ENCODE measurements around the gene LIN54.
"Not testable (repeated sequence)": the region's sequence is repeated elsewhere in the genome, so short reads cannot be mapped to it uniquely, and the experiment has no call there.

Gene LIN54

GRCh38 chr4:83010522-83011318, at the start of gene LIN54:
TSS of gene LIN54 (minus strand) at chr4:83010823. CDS start at chr4:82984844, 25,979 bp downstream.
- DNase-seq = peak; percentile 76

- peak; percentile 12 for DNase-seq
Measured at GRCh38 chr4:83054928-83055327, 44.3 kb upstream of the LIN54 start.

- DNase-seq = not testable (repeated sequence)
Measured at GRCh38 chr4:83048781-83049180, 38.2 kb upstream of the LIN54 start.

GRCh38 chr4:83046693-83047473, 36.3 kb upstream of the LIN54 start:
- DNase-seq = no peak

GRCh38 chr4:83043801-83044407, 33.3 kb upstream of the LIN54 start:
- DNase-seq = no peak

GRCh38 chr4:83043157-83043556, 32.5 kb upstream of the LIN54 start:
- DNase-seq = not testable (repeated sequence)

- no peak for DNase-seq
Measured at GRCh38 chr4:83040269-83040668, 29.6 kb upstream of the LIN54 start.

- DNase-seq = no peak
Measured at GRCh38 chr4:83036991-83037665, 26.5 kb upstream of the LIN54 start.

- peak; percentile 98 for DNase-seq
Measured at GRCh38 chr4:83034630-83035494, 24.2 kb upstream of the LIN54 start, which contains the start of gene COPS4. TSS of gene COPS4 (plus strand) at chr4:83035183. CDS start at chr4:83035225, 42 bp downstream.

- no peak for DNase-seq
Measured at GRCh38 chr4:83029688-83030087, 19.1 kb upstream of the LIN54 start.

- DNase-seq = no peak
Measured at GRCh38 chr4:83028976-83029375, 18.4 kb upstream of the LIN54 start.

- DNase-seq = no peak
Measured at GRCh38 chr4:83025563-83025962, 14.9 kb upstream of the LIN54 start.

- no peak for DNase-seq
Measured at GRCh38 chr4:83024233-83024632, 13.6 kb upstream of the LIN54 start.

GRCh38 chr4:83023599-83023998, 13.0 kb upstream of the LIN54 start:
- not testable (repeated sequence) for DNase-seq

- DNase-seq = no peak
Measured at GRCh38 chr4:83022724-83023450, 12.3 kb upstream of the LIN54 start.

GRCh38 chr4:83019794-83020494, 9.3 kb upstream of the LIN54 start:
- no peak for DNase-seq

- DNase-seq = no peak
Measured at GRCh38 chr4:83013902-83014301, 3.3 kb upstream of the LIN54 start.

- DNase-seq = no peak
Measured at GRCh38 chr4:83013420-83013867, 2.8 kb upstream of the LIN54 start.

GRCh38 chr4:83012687-83013419, 2.2 kb upstream of the LIN54 start:
- peak; percentile 95 for DNase-seq

Measured in RPMI8226 (cell line).